GM12873 (cell line): ENCODE measurements around the gene TOPBP1.

Source experiments
- TF ChIP-seq, protein P1 (sequence below): IDR thresholded peaks from 2 replicates; pipeline ENCODE4 v1.5.1; 2012; ENCODE audit warnings: low read depth, mild to moderate bottlenecking, moderate library complexity, low read length, control low read depth; ENCODE audit not compliant: insufficient read depth; ENCODE audit errors: missing control alignments

Gene TOPBP1

DNA sequence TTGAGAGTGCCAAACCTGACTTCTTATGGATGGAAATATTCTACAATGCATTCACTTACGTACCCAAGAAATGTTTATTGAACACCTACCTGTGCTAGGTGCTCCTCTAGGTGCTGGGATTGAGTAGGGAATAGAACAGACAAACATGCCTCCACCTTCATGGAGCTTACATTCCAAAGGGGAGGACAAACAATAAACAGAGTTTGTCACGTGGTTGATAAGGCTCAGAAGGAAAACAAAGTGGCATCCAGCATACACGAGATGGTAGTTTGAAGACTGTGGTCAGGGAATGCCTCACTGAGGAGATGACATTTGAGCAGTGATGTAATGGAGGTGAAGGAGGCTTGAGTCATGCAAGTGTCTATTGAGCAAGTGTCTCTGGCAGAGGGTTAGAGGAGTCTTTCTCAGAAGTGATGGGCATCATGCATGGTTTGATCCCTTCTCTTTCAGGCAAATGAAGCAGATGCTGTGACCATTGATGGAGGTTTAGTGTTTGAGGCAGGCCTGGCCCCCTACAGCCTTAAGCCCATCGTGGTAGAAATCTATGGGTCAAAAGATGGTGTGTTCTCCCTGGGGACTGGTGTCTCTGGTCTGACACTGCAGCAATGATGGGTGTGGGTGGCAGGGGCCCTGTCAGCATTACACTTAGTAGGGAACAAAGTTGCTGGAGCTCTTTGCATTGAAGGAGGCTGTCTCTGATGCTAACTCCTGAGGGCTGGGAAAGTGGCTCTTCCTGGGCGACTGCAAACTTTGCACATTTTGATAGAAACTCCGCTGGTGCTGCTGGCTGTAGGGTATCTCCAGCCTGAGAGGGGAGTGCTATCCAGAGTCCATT is 29.7 kb upstream of the TOPBP1 start:
- TF ChIP-seq, protein P1, sequence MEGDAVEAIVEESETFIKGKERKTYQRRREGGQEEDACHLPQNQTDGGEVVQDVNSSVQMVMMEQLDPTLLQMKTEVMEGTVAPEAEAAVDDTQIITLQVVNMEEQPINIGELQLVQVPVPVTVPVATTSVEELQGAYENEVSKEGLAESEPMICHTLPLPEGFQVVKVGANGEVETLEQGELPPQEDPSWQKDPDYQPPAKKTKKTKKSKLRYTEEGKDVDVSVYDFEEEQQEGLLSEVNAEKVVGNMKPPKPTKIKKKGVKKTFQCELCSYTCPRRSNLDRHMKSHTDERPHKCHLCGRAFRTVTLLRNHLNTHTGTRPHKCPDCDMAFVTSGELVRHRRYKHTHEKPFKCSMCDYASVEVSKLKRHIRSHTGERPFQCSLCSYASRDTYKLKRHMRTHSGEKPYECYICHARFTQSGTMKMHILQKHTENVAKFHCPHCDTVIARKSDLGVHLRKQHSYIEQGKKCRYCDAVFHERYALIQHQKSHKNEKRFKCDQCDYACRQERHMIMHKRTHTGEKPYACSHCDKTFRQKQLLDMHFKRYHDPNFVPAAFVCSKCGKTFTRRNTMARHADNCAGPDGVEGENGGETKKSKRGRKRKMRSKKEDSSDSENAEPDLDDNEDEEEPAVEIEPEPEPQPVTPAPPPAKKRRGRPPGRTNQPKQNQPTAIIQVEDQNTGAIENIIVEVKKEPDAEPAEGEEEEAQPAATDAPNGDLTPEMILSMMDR: no peak

DNA sequence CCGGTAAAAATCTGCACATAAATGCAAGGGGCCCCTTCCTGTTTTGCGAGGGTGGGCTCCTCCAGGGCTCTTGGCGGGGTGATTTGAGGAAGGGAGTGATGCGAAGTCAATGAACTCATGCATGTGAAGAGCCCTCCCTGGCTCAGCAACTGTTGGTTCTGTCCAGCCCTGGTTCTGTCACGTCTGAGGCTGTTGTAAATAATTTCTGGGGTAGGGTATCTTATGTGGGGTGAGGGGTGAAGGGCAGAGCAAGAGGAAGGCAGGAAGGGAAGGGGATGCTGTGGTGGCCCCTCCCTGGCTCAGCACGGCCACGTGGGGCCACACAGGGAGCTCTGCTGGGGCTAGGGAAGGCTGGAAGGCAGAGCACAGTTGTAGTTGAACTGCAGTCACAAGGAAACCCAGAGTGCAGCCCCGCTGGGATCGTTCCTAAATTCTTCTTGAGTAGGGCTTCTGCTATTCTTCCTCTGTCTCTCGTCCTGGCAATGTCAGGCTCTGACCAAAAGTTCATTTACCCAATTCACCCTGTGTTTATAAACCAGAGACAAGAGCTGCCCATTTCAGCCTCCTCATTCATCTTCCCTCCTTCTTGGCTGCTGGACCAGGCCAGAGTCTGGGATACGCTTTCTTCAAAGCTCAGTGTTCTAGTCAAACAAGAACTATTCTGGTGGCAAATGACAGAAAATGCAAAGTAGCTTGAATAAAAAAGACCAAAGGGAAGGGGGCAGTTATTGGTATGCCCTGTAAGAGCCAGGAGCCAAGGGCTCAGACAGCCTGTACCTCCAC is 14.8 kb upstream of the TOPBP1 start:
- TF ChIP-seq, protein P1: no peak

DNA sequence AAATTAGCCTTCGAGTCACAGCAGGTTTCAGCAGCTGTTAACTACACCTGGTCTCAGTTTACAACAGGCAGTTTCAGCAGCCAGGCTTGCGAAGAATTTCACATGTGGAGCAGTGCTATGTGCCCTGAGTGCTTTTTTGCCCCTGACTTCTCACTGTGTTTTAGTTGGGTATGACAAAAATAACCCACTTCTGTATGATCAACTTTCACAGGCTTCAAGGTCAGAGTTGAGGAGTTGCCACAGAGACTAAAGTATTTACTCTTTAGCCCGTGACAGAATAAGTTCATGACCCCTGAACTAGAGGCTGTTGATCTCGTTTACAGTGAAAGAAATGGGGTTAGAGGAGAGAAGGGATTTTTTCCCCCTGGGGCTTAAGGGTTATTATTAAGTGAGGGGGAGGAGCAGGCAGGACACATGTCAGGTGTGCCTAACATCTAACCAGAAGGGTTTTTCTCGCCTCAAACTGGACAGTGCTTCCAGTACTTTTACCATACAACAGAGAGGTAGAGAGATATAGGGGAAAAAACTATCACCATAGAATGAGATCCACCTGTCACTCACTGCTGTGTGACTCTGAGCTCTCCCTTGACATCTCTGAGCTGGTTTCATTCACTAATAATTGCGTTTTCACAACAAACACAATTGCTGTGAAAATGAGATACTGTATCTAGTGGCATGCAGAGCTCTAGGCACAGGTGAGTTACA is 14.0 kb upstream of the TOPBP1 start:
- TF ChIP-seq, protein P1: no peak

DNA sequence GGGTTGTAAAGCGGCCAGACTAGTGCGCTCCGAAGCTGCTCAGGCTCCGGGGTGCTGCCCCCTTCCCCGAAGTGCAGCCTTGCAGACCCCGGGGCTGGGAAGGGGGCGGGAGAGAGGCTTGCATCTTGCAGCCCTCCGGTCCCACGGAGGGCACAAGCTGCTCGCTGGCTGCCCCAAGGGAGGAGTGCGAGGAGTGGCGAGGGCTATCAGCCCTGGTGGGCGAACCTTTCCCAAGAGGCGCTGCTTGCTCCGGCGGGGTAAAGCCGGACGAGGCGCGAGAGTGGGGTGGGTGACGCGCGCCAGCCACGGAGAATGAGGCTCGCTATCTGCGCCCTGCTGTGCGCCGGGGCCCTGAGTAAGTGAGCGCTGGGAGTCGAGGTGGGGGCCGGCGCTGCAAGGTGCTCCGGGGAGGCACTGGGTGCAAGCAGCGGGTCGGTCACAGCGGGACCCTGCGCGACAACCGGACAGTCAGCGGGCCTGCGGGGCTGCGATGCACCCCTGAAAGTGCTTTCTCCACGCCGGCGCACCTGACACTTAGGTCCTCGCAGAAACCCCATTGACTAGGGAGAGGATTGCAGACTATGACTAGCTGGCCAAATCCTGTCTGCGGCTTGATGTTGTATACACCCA is 12.7 kb upstream of the TOPBP1 start:
- TF ChIP-seq, protein P1: no peak

DNA sequence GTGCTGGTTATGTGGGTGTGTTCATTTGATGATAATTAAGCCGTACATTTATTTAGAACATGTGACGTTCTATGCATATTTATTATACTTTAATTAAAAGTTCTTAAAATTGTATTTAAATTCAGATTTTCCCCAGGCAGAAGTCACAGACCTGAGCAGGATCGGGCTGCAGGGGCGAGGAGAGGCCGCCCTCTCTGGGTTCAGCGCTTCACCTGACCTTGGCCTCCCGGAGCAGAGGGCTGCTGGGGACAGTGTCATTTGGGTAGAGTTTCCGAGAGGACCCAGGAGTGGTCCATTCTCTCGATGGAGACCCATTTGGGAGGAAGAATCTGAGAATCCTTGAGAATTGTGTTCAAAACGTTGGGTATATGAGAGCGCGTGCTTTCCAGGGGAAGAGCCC is 12.0 kb upstream of the TOPBP1 start:
- TF ChIP-seq, protein P1: no peak

DNA sequence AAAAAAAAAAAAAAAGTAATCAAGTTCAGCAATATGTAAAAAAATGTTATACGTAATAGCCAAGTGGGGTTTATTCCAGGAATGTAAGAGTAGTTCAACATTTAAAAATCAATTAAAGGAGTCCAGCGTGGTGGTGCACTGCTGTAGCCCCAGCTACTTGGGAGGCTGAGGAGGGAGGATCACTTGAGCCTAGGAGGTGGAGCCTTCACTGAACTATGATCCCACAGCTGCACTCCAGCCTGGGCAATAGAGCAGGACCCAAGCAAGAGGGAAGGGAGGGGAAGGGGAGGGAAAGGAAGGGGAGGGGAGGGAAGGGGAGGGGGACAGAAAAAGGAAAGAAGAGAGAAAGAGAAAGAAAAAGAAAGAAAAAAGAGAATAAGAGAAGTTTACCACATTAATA is 10.7 kb upstream of the TOPBP1 start:
- TF ChIP-seq, protein P1: no peak
